ENCODE data around the gene EFNA2. TPM values are rescaled to one million over a fixed set of nuclear protein-coding genes. Genes with fewer than 3 reads are reported as not detected.

Gene EFNA2
- total RNA-seq, 2 experiments from 2014 or later: not detected

DNA sequence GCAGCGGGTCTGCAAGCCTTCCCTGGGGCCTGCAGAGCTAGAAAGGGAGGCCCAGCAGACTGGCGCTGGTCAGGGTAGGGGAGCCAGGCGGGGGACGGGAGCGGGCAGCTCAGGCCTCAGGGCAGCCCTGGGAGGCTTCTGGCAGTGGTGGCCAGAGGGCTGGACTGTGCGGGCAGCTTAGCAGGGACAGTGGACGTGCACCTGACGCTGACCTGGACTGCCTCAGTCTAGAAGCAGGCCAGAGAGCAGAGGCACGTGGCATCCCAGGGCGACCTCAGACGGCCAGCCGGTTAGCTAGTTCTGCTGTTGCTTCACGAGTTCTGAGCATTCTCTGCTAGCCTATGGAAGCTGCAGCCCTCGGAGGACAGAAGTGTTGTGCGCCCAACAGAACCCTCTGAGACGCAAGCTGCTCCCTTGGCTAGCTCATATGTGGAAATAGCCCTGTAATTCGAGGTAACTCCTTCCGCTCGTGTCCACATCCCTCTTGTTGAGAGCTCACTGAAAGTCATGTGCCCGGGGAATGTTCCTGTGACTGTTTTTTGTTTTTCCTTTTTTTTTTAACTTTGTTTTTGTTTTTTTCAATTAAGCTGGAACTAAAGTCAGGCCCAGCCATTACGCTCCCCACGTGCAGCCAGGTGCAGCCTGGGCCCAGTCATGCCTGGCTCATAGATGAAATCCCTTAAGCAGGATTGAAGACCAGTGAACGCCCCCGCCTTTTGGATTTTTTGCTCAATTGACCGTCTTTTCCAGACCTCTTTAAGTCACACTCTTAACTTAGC lies 12.2 kb upstream of the EFNA2 start:
- H3K36me3 Mint-ChIP-seq (ENCODE audit: low read depth): peaks cover 61% of the 10 kb centered on the region
- ChIA-PET CTCF (interaction anchor here (0.6 to 3.2 kb wide), 2 partner anchors 29 to 208 kb away, joined by 3 to 21 read pairs; no protein-coding TSS in a partner anchor), POLR2A (interaction anchor here (0.6 kb wide), 1 partner anchor 199 kb away, joined by 5 read pairs; no protein-coding TSS in a partner anchor)
- H3K27me3 Mint-ChIP-seq: no peaks in the 10 kb centered on the region
- no peaks in the 10 kb centered on the region for H3K9me3 Mint-ChIP-seq (ENCODE audit: low read depth)
- DNase-seq (no peak), ATAC-seq (no peak)
- intact Hi-C loops (cut with DNase I, micrococcal nuclease): loop anchor here in 1 of 2 experiments (2.0 kb wide), 1 partner anchor 319 kb away; the partner anchor contains the start of gene MBD3
- H3K4me1 Mint-ChIP-seq: peaks cover 57% of the 10 kb centered on the region
- H3K4me3 Mint-ChIP-seq: peak overlapping the region; percentile 83
- peak overlapping the region; percentile 83 for H3K27ac Mint-ChIP-seq

DNA sequence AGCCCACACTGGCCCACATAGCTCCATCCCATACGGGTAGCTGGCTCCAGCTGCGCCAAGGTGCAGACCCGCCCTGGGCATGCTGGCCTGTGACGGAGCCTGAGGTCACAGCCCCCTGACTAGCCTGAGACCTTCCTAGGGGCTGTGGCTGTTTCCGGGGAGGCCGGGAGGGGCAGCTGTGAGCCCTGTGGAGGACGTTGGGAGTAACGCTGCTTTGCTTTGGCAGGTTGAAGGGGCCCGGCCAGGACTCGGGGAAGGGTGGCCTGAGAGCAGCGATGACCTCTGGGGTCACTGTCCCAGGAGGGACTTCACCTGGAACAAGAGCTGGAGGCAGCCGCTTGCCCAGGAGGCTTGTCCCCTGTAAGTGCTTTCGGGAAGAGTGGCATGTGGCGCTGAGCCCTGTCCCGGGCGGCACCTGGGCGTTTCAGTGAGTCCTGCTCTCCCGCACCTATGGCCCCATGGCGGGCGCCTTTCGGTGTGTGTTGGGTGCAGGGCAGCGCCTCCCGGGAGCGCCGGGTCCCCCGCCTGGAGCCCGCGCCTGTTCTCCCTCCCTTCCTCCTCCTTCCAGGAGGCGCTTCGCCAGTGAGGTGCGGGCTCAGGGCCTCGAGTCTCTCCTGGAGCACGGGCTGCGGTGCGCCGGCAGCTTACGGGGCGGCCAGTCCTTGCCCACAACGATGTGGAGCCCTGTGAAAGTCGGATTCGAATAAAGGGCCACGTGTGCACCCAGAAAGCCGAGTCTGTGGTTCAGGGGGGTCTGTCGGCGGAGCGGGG lies 11.4 kb upstream of the EFNA2 start:
- intact Hi-C loops (cut with DNase I, micrococcal nuclease): loop anchor here in 1 of 2 experiments (2.0 kb wide), 1 partner anchor 319 kb away; the partner anchor contains the start of gene MBD3
- Mint-ChIP-seq H3K36me3 (ENCODE audit: low read depth) (peaks cover 64% of the 10 kb centered on the region), H3K27me3 (no peaks in the 10 kb centered on the region), H3K4me3 (peak overlapping the region; percentile 83), H3K4me1 (peaks cover 52% of the 10 kb centered on the region), H3K27ac (peak overlapping the region; percentile 79), H3K9me3 (ENCODE audit: low read depth) (no peaks in the 10 kb centered on the region)
- ChIA-PET CTCF (interaction anchor here (0.6 to 3.2 kb wide), 2 partner anchors 30 to 208 kb away, joined by 3 to 21 read pairs; no protein-coding TSS in a partner anchor), POLR2A (no interaction called here)
- ATAC-seq: no peak
- DNase-seq: no peak

DNA sequence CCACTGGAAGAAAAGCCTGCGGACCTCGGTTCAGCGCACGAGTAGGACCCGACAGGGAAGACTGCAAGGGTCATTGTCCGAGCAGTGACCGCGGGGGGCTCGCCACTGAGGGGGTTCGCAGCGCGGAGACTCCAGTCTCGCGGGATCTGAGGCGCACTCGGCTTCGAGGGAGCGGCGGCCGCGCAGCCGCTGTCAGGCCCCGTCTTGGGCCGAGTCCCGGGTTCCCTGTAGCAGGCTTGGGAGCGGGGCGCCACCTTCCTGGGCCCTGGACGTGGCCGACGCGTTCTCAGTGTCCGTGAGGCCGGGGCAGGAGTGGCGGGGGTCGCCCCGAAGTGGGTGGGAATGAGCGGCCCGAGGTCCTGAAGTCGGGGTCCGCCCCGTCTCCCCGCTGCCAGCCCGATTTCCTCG lies 10.8 kb upstream of the EFNA2 start:
- peaks cover 56% of the 10 kb centered on the region for H3K4me1 Mint-ChIP-seq
- peak overlapping the region; percentile 79 for H3K27ac Mint-ChIP-seq

DNA sequence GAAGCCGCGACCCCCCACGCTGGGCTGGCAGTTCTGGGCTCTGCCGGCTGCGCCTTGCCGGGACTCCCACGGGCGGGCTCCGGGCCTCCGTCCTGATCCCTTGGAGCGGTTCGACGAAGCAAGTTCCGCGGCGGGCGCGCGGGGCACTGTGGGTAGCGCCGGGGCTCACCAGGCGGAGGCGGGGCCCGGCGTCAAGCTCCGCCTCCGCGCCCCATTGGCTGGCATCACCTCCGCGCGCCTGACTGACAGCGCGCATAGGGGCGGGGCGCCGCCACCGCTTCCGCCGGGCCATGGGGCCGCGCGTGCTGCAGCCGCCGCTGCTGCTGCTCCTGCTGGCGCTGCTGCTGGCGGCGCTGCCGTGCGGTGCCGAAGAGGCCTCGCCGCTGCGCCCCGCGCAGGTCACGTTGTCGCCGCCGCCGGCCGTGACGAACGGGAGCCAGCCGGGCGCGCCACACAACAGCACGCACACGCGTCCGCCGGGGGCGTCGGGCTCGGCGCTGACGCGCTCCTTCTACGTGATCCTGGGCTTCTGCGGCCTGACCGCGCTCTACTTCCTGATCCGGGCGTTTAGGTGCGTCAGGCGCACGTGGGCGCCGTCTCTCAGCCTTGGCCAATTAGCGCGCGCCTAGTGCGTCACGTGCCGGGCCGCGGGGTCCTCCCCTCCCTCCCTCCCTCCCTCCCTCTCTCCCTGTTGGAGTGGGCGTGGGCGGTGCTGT lies 10.3 kb upstream of the EFNA2 start, which contains the start of gene FAM174C:
FAM174C (plus strand) TSS at position 271 of the 716 bp plus-strand sequence; CDS start at position 291, 20 bp downstream.
- POLR2A ChIA-PET: interaction anchor here (0.7 to 1.0 kb wide), 5 partner anchors 9 to 167 kb away, joined by 3 to 5 read pairs (median 3); no protein-coding TSS in a partner anchor
- Mint-ChIP-seq H3K9me3 (ENCODE audit: low read depth) (no peaks in the 10 kb centered on the region), H3K27ac (peak within 1 kb of the TSS; percentile 95), H3K27me3 (no peaks in the 10 kb centered on the region), H3K4me3 (peak within 1 kb of the TSS; percentile 83), H3K36me3 (ENCODE audit: low read depth) (peaks cover 65% of the 10 kb centered on the region), H3K4me1 (peaks cover 54% of the 10 kb centered on the region)
- intact Hi-C loops (cut with DNase I, micrococcal nuclease): loop anchor here (1.0 to 5.0 kb wide), 15 partner anchors 14 to 612 kb away; partner anchors contain the start of genes DAZAP1 (in 2 of the 2), NDUFS7 (in 2 of the 2), MBD3 (in 1 of the 2) and PCSK4 (in 1 of the 2)
- CTCF ChIA-PET: interaction anchor here (0.6 to 1.0 kb wide), 2 partner anchors 9 to 31 kb away, joined by 3 to 12 read pairs; no protein-coding TSS in a partner anchor
- DNase-seq (peak; percentile 99), ATAC-seq (peak; percentile 82)

More for the DNA sequence above, 10.8 kb upstream of the EFNA2 start:
- intact Hi-C loops (cut with DNase I, micrococcal nuclease): loop anchor here (1.0 to 5.0 kb wide), 15 partner anchors 14 to 612 kb away; partner anchors contain the start of genes DAZAP1 (in 2 of the 2), NDUFS7 (in 2 of the 2), MBD3 (in 1 of the 2) and PCSK4 (in 1 of the 2)
- peak overlapping the region; percentile 83 for H3K4me3 Mint-ChIP-seq
- ChIA-PET POLR2A (interaction anchor here (0.7 to 1.0 kb wide), 5 partner anchors 8 to 167 kb away, joined by 3 to 5 read pairs (median 3); no protein-coding TSS in a partner anchor), CTCF (interaction anchor here (0.6 to 1.0 kb wide), 2 partner anchors 8 to 31 kb away, joined by 3 to 12 read pairs; no protein-coding TSS in a partner anchor)
- no peaks in the 10 kb centered on the region for H3K9me3 Mint-ChIP-seq (ENCODE audit: low read depth)
- ATAC-seq (no peak), DNase-seq (no peak)
- H3K36me3 Mint-ChIP-seq (ENCODE audit: low read depth): peaks cover 65% of the 10 kb centered on the region
- H3K27me3 Mint-ChIP-seq: no peaks in the 10 kb centered on the region

DNA sequence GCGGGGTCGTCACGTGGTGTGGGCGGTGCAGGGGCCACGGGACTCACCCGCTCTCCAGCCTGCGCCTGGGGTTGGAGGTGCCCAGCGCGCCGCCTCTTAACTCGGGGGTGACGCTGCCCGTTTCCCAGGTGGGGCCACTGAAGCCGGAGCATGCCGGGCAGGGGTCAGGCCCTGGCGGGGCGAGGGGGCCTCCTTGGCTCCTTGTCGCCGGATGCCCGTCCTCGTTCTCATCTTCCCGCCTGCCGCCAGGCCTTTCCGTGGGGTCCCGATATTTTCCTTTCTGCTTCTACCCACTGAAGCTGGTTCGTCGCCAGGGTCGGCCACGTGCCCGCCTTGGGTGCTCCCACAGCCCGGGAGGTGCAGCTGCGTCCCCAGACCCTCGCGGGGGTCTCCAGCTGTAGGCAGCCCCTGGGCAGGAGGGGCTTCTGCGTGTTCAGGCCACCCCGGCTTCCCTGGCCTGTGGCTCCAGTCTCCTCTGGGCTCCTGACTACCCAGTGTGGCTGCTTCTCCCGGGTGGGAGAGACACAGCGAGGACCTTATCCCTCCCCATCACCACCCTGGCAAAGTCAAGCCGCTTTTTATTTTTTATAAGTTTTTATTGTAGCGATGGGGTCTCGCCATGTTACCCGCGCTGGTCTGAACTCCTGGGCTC lies 9.6 kb upstream of the EFNA2 start:
- CTCF ChIA-PET: no interaction called here
- peak overlapping the region; percentile 83 for H3K4me3 Mint-ChIP-seq

DNA sequence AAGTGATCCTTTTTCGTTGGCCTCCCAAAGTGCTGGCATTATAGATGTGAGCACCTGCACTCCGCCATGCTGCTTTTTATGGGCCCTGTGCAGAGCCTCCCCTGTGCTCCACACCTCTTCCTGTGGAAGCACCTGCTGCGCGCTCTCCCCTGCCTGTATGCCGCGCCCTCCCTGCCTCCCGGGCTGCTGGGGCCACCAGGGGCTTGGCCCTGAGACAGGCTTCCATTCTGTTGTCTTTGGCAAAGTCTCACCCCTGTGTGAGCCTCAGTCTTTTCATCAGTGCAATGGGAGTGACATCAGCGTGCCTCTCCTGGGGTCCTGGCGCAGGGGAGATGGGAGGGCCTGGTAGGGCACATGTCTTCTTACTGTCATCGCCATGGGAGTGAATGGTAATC lies 9.0 kb upstream of the EFNA2 start:
- intact Hi-C loops (cut with DNase I, micrococcal nuclease): loop anchor here in 1 of 2 experiments (5.0 kb wide), 3 partner anchors 81 to 131 kb away; partner anchors contain the start of genes DAZAP1 and NDUFS7
- H3K36me3 Mint-ChIP-seq (ENCODE audit: low read depth): peaks cover 54% of the 10 kb centered on the region
- ATAC-seq: peak; percentile 7

More for the DNA sequence above, 9.6 kb upstream of the EFNA2 start:
- Mint-ChIP-seq H3K36me3 (ENCODE audit: low read depth) (peaks cover 59% of the 10 kb centered on the region), H3K9me3 (ENCODE audit: low read depth) (no peaks in the 10 kb centered on the region), H3K27ac (peak overlapping the region; percentile 95), H3K27me3 (no peaks in the 10 kb centered on the region), H3K4me1 (peaks cover 48% of the 10 kb centered on the region)
- DNase-seq: no peak
- no peak for ATAC-seq
- intact Hi-C loops (cut with DNase I, micrococcal nuclease): loop anchor here (1.0 to 5.0 kb wide), 15 partner anchors 15 to 613 kb away; partner anchors contain the start of genes DAZAP1 (in 2 of the 2), NDUFS7 (in 2 of the 2), MBD3 (in 1 of the 2) and PCSK4 (in 1 of the 2)
- POLR2A ChIA-PET: no interaction called here

DNA sequence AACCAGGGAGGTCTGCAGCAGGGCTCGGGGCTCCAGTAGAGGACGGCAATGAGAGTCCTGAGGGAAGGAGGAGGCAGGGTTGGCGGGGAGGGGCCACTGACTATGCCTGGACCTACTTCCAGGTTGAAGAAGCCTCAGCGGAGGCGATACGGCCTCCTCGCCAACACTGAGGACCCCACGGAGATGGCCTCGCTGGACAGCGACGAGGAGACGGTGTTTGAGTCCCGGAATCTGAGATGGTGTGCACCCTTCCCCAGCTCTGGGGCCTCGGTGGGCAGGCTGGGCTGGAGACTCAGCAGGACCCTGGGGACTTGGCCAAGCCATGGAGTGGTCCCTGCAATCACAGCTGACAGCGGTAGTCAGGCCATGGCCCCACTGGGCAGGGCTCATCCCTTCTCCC lies 8.6 kb upstream of the EFNA2 start:
- H3K27ac Mint-ChIP-seq: peak overlapping the region; percentile 95
- peaks cover 38% of the 10 kb centered on the region for H3K4me1 Mint-ChIP-seq
- ATAC-seq: no peak
- ChIA-PET POLR2A (interaction anchor here (0.9 kb wide), 1 partner anchor 8 kb away, joined by 3 read pairs; the partner anchor contains the start of gene CIRBP), CTCF (interaction anchor here (1.4 kb wide), 1 partner anchor 10 kb away, joined by 3 read pairs; no protein-coding TSS in a partner anchor)
- peaks cover 50% of the 10 kb centered on the region for H3K36me3 Mint-ChIP-seq (ENCODE audit: low read depth)
- no peaks in the 10 kb centered on the region for H3K9me3 Mint-ChIP-seq (ENCODE audit: low read depth)
- DNase-seq: no peak
- H3K27me3 Mint-ChIP-seq: no peaks in the 10 kb centered on the region
- peak overlapping the region; percentile 83 for H3K4me3 Mint-ChIP-seq
- intact Hi-C loops (cut with DNase I, micrococcal nuclease): loop anchor here in 1 of 2 experiments (5.0 kb wide), 3 partner anchors 80 to 130 kb away; partner anchors contain the start of genes DAZAP1 and NDUFS7

More for the DNA sequence above, 9.0 kb upstream of the EFNA2 start:
- ChIA-PET POLR2A (no interaction called here), CTCF (interaction anchor here (1.4 kb wide), 1 partner anchor 11 kb away, joined by 3 read pairs; no protein-coding TSS in a partner anchor)
- Mint-ChIP-seq H3K4me3 (peak overlapping the region; percentile 83), H3K27ac (peak overlapping the region; percentile 95), H3K4me1 (peaks cover 42% of the 10 kb centered on the region), H3K9me3 (ENCODE audit: low read depth) (no peaks in the 10 kb centered on the region), H3K27me3 (no peaks in the 10 kb centered on the region)
- peak; percentile 65 for DNase-seq

DNA sequence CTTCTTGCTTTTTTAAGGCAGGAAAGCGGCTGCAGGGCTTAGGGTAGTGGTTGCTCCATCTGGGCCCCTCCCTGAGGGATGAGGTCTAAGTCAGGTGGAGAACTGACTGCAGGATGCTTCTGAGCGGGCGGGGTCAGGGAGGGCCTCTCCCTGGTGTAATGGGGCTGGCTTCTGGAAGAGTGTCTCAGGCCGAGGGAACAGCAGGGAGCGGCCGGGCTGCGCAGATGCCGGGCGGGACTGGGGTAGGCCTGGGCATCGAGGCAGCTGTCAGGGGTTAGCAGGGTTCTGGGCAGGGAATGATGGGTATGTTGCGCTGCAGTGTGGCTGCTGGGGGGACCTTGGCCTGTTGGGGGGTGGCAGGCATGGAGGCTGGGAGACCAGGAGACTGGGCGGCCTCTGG lies 7.6 kb upstream of the EFNA2 start:
- Mint-ChIP-seq H3K4me3 (peak overlapping the region; percentile 15), H3K9me3 (ENCODE audit: low read depth) (no peaks in the 10 kb centered on the region), H3K4me1 (peaks cover 29% of the 10 kb centered on the region), H3K27ac (peak overlapping the region; percentile 13), H3K27me3 (no peaks in the 10 kb centered on the region), H3K36me3 (ENCODE audit: low read depth) (peaks cover 41% of the 10 kb centered on the region)
- ATAC-seq: no peak
- CTCF ChIA-PET: interaction anchor here (1.4 kb wide), 1 partner anchor 9 kb away, joined by 3 read pairs; no protein-coding TSS in a partner anchor
- DNase-seq: no peak
- POLR2A ChIA-PET: interaction anchor here (0.9 kb wide), 1 partner anchor 9 kb away, joined by 3 read pairs; the partner anchor contains the start of gene CIRBP
- intact Hi-C loops (cut with DNase I, micrococcal nuclease): loop anchor here (2.0 to 5.0 kb wide), 4 partner anchors 79 to 235 kb away; partner anchors contain the start of genes ADAMTSL5 (in 1 of the 2), DAZAP1 (in 1 of the 2) and NDUFS7 (in 1 of the 2)
